Measurements from ENCODE around the gene CTNNA3. TPM values are rescaled to one million over a fixed set of nuclear protein-coding genes. Genes with fewer than 3 reads are reported as not detected.
A peak's percentile ranks its signal among the peaks of the same experiment; 100 is the strongest.
"Not testable (repeated sequence)": the region's sequence is repeated elsewhere in the genome, so short reads cannot be mapped to it uniquely, and the experiment has no call there.

CTNNA3 gene
- total and polyA plus RNA-seq, 12 donors, result 2.0 to 213 (median 171) TPM

DNA sequence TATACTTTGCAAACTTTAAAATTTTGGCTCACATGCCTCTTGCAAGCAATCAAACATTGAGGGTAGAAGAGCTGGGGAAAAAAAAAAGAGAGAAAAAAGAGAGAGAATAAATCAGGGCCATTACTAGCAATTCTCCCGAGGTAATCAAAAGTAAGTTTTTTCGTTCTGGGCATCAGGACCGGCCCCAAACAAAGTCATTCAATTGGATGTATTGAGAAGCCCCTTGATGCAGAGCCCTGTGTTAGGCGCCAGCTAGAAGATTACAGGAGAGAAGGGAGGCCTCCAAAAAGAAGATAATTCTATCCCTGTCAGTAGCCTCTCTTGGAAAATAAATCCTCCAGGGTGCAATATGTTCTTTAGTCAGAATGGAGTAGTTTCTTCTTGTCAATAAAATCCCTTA, 2.2 kb upstream of the CTNNA3 start:
- peaks cover 0 to 19% (median 0%) of the 10 kb centered on the region in 7 donors for H3K27me3 ChIP-seq
- WGBS, 2 donors, result 59 to 61% methylated on average over 4 of the region's 4 CpGs
- DNase-seq, result no peak
- peaks cover 0 to 23% (median 10%) of the 10 kb centered on the region in 9 donors for H3K4me1 ChIP-seq
- no peaks in the 10 kb centered on the region for H3K9me3 ChIP-seq
- no peaks in the 10 kb centered on the region for H3K36me3 ChIP-seq
- H3K27ac ChIP-seq, result no peak overlapping the region
- intact Hi-C loops (cut with DNase I), result loop anchor here in 9 of 10 donors (1.0 to 10.0 kb wide), 5 partner anchors 64 to 84 kb away; no protein-coding TSS in a partner anchor
- no peak for ATAC-seq
- TF ChIP-seq, protein P1, sequence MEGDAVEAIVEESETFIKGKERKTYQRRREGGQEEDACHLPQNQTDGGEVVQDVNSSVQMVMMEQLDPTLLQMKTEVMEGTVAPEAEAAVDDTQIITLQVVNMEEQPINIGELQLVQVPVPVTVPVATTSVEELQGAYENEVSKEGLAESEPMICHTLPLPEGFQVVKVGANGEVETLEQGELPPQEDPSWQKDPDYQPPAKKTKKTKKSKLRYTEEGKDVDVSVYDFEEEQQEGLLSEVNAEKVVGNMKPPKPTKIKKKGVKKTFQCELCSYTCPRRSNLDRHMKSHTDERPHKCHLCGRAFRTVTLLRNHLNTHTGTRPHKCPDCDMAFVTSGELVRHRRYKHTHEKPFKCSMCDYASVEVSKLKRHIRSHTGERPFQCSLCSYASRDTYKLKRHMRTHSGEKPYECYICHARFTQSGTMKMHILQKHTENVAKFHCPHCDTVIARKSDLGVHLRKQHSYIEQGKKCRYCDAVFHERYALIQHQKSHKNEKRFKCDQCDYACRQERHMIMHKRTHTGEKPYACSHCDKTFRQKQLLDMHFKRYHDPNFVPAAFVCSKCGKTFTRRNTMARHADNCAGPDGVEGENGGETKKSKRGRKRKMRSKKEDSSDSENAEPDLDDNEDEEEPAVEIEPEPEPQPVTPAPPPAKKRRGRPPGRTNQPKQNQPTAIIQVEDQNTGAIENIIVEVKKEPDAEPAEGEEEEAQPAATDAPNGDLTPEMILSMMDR (IDR thresholded peaks at IDR 0.05), result no peak
- H3K4me3 ChIP-seq, result no peak overlapping the region

DNA sequence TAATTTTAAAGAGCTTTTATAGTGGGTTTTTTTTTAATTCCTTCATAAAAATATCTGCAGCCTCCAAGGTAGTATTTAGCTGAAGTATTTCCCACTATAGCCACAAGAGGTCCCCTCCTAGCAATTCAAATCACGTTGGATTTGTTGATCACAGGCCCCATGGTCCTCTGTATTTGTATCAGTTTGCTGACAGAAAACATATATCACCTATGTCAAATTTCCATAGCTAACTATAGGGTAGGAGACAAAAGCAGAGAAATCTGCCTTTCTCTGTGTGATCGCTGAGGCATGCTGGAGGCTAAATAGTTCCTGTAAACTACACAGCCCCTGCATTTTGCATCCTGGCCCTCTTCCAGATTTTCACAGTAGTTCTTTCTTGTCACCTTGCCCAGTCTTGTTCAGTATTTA, 1.7 kb upstream of the CTNNA3 start:
- DNase-seq (peak in 1 of 2 donors; percentile 10), ATAC-seq (peak in 6 of 8 donors; percentile 25 to 76 (median 54))
- no peak overlapping the region for H3K4me3 ChIP-seq
- peaks cover 0 to 28% (median 10%) of the 10 kb centered on the region in 9 donors for H3K4me1 ChIP-seq
- no peaks in the 10 kb centered on the region for H3K36me3 ChIP-seq
- H3K27ac ChIP-seq, result peak overlapping the region in 4 of 10 donors; percentile 79 to 93 (median 88)
- TF ChIP-seq, protein P1 (IDR thresholded peaks at IDR 0.05), result peak; percentile 40 to 79 (median 71)
- WGBS, 2 donors, result 2 to 4% methylated on average over 2 of the region's 2 CpGs
- H3K27me3 ChIP-seq, result peaks cover 0 to 19% (median 0%) of the 10 kb centered on the region in 7 donors
- intact Hi-C loops (cut with DNase I), result loop anchor here (1.0 to 10.0 kb wide), 9 partner anchors 32 to 85 kb away; no protein-coding TSS in a partner anchor
- no peaks in the 10 kb centered on the region for H3K9me3 ChIP-seq

DNA sequence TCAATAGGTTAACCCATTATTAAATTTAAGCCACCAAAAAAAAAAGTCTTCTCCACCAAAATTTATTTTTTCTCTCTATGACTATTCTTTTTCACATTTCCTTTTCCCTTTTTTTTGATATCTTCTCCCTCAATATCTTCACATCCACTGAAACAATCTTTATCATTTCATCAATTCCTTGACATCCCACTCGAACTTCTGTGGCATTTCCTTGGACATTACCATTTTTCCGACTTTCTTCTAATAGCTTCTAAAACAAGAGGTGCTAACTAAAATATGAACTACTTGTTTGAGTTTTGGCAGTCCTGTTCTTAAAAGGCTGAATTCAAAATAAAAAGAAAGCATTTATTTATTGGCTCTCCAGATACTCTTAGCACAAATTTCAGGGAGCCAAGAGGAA, 684 bp upstream of the CTNNA3 start:
- Histone ChIP-seq H3K9me3 (no peaks in the 10 kb centered on the region), H3K4me1 (peaks cover 0 to 29% (median 10%) of the 10 kb centered on the region in 9 donors), H3K36me3 (no peaks in the 10 kb centered on the region), H3K27me3 (peaks cover 0 to 19% (median 0%) of the 10 kb centered on the region in 7 donors), H3K4me3 (peak overlapping the region in 2 of 10 donors; percentile 51 to 54), H3K27ac (peak overlapping the region in 8 of 10 donors; percentile 38 to 93 (median 88))
- ATAC-seq (no peak), DNase-seq (no peak)
- WGBS, 2 donors, result 54 to 59% methylated on average over 2 of the region's 2 CpGs
- intact Hi-C loops (cut with DNase I), result loop anchor here (1.0 to 10.0 kb wide), 8 partner anchors 31 to 86 kb away; no protein-coding TSS in a partner anchor
- TF ChIP-seq, protein P1 (IDR thresholded peaks at IDR 0.05), result no peak

DNA sequence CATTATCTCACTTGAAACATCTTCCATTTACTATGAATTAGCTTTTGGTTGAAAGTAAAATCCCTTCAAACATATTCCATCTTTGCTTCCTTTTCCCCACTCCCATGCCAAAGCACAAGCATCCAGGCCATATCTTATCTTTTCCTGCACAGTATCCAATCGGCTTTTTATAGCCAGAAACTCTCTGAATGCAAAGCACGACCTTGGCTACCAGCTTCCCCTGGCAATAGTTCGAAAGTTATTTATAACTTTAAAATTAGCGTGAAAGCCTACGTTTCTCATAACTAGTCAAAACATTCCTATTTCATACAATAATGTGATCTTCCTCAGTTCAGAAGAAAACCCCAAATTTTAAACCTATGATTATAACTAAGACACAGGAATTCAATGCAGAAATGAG, 440 bp downstream of the CTNNA3 start:
- H3K9me3 ChIP-seq, result no peaks in the 10 kb centered on the region
- H3K4me3 ChIP-seq, result peak overlapping the region in 9 of 10 donors; percentile 27 to 54 (median 50)
- H3K36me3 ChIP-seq, result no peaks in the 10 kb centered on the region
- ATAC-seq (peak; percentile 42 to 94 (median 90)), DNase-seq (peak in 1 of 2 donors; percentile 21)
- intact Hi-C loops (cut with DNase I), result loop anchor here in 8 of 10 donors (5.0 to 10.0 kb wide), 4 partner anchors 67 to 87 kb away; no protein-coding TSS in a partner anchor
- peak overlapping the region; percentile 61 to 93 (median 82) for H3K27ac ChIP-seq
- peaks cover 0 to 29% (median 10%) of the 10 kb centered on the region in 9 donors for H3K4me1 ChIP-seq
- TF ChIP-seq, protein P1 (IDR thresholded peaks at IDR 0.05), result no peak
- WGBS, 2 donors, result 3 to 5% methylated on average over 5 of the region's 5 CpGs
- H3K27me3 ChIP-seq, result peaks cover 0 to 19% (median 0%) of the 10 kb centered on the region in 7 donors

DNA sequence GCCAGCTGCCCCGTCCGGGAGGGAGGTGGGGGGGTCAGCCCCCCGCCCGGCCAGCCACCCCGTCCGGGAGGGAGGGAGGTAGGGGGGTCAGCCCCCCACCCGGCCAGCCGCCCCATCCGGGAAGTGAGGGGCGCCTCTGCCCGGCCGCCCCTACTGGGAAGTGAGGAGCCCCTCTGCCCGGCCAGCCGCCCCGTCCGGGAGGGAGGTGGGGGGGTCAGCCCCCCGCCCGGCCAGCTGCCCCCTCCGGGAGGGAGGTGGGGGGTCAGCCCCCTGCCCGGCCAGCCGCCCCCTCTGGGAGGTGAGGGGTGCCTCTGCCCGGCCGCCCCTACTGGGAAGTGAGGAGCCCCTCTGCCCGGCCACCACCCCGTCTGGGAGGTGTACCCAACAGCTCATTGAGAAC, 4.1 kb downstream of the CTNNA3 start:
- intact Hi-C loops (cut with DNase I), result loop anchor here in 1 of 10 donors (10.0 kb wide), 1 partner anchor 83 kb away; no protein-coding TSS in a partner anchor
- not testable (repeated sequence) for H3K36me3 ChIP-seq, DNase-seq, H3K4me3 ChIP-seq, H3K27ac ChIP-seq, ATAC-seq, H3K9me3 ChIP-seq
- Histone ChIP-seq H3K27me3 (peaks cover 0 to 19% (median 0%) of the 10 kb centered on the region in 7 donors), H3K4me1 (peaks cover 0 to 16% (median 7%) of the 10 kb centered on the region in 9 donors)
- WGBS, 2 donors, result 94 to 95% methylated on average over 10 to 20 of the region's 25 CpGs

DNA sequence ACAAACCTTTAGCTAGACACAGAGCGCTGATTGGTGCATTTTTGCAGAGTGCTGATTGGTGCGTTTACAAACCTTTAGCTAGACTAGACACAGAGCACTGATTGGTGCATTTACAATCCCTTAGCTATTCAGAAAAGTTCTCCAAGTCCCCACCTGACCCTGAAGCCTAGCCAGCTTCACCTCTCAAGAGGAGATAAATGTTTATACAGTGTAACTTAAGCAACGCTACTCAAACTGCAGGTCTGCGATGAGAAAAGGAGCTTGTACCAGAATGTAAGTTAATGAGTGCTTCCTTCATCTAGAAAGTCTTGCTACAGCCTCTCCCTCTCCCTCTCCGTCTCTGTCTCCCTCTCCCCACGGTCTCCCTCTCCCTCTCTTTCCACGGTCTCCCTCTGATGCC, 5.5 kb downstream of the CTNNA3 start:
- not testable (repeated sequence) for H3K27me3 ChIP-seq, H3K36me3 ChIP-seq, ATAC-seq, DNase-seq, H3K9me3 ChIP-seq, H3K4me3 ChIP-seq, H3K27ac ChIP-seq
- 91% methylated on average over 7 of the region's 7 CpGs for WGBS, 2 donors
- intact Hi-C loops (cut with DNase I), result loop anchor here in 1 of 10 donors (10.0 kb wide), 1 partner anchor 84 kb away; no protein-coding TSS in a partner anchor
- H3K4me1 ChIP-seq, result peaks cover 0 to 13% (median 0%) of the 10 kb centered on the region in 9 donors

DNA sequence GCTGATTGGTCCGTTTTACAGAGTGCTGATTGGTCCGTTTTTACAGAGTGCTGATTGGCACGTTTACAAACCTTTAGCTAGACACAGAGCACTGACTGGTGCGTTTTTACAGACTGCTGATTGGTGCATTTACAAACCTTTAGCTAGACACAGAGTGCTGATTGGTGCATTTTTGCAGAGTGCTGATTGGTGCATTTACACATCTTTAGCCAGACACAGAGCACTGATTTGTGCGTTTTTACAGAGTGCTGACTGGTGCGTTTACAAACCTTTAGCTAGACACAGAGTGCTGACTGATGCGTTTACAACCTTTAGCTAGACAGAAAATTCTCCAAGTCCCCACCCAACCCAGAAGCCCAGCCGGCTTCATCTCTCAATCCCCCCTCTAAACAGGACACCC, 11.9 kb downstream of the CTNNA3 start:
- 95 to 97% methylated on average over 8 of the region's 8 CpGs for WGBS, 2 donors
- intact Hi-C loops (cut with DNase I); DNase-seq; H3K27me3 ChIP-seq; ATAC-seq; H3K36me3 ChIP-seq; H3K4me3 ChIP-seq; H3K27ac ChIP-seq: not testable (repeated sequence)
- peaks cover 0 to 35% (median 8%) of the 10 kb centered on the region in 11 donors for H3K9me3 ChIP-seq
- H3K4me1 ChIP-seq, result peaks cover 0 to 20% (median 3%) of the 10 kb centered on the region in 9 donors
